ENCODE data around the gene KCNG2. TPM values are rescaled to one million over a fixed set of nuclear protein-coding genes. Genes with fewer than 3 reads are reported as not detected.

Gene KCNG2
- total RNA-seq, 1 donor from 2014 or later, result not detected

DNA sequence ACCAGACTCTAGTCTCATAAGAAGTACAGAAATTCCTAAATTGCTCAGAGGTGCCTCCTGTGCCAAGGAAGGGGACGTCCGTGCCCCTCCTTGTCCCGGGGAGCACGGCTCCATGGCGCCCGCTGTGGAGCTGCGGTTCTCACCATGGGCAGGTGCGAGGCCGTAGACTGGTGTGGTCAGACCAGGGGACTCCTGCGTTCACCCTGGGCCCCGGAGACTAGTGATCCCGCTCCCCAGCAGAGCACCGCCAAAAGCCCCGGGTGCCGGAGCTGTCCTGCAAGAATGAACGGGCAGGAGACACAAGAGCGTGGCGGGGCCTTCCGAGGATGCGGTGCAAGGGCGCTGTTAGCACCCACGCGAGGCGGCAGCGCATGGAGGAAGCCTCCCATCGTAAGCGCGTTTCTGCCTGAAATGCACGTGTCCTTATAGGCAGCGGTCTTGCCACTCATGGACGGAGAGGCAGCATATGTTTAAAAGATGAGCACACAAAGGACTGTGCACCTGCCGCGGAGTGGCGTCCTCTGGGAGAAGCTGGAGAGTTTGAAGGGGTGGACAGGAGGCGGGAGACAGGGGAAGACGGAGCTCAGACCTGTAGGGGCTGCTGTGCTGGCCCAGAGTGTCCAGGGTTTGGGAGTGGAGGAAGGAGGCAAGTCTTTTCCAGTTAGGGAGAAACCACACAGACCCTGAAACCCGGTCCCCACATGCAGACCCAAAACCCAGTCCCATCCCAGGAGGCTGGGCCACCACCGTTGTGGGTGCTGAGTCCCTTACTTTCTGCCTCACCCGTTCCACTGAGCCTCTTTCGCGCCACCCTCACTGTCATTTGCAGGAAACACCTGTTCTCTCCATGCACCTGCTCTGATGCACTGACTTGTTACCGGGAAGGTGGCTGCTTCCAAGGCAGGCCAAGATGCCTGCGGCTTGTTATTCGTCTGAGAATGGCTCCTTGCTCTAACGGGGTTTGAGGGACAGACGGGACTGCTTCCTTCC, 7.5 kb upstream of the KCNG2 start:
- Mint-ChIP-seq H3K4me1 (ENCODE audit: low read depth) (peaks cover 14% of the 10 kb centered on the region), H3K27me3 (ENCODE audit: low read depth) (peaks cover 28% of the 10 kb centered on the region)
- DNase-seq (ENCODE audit: low spot score), result peak; percentile 92

GRCh38 chr18:79790996-79791972, 6.5 kb upstream of the KCNG2 start:
- H3K36me3 Mint-ChIP-seq (ENCODE audit: low read depth), result no peaks in the 10 kb centered on the region
- H3K27ac Mint-ChIP-seq (ENCODE audit: unreplicated experiment), result peak overlapping the region; percentile 46
- no peak for TF ChIP-seq CTCF (IDR thresholded peaks at IDR 0.05)

More for the DNA sequence above, 7.5 kb upstream of the KCNG2 start:
- TF ChIP-seq CTCF (IDR thresholded peaks at IDR 0.05), result no peak
- Mint-ChIP-seq H3K36me3 (ENCODE audit: low read depth) (no peaks in the 10 kb centered on the region), H3K4me3 (ENCODE audit: unreplicated experiment) (no peak overlapping the region), H3K9me3 (ENCODE audit: low read depth) (no peaks in the 10 kb centered on the region), H3K27ac (ENCODE audit: unreplicated experiment) (no peak overlapping the region)

GRCh38 chr18:79792096-79792987, 5.4 kb upstream of the KCNG2 start:
- H3K4me1 Mint-ChIP-seq (ENCODE audit: low read depth), result peaks cover 17% of the 10 kb centered on the region
- no peak overlapping the region for H3K4me3 Mint-ChIP-seq (ENCODE audit: unreplicated experiment)

More at GRCh38 chr18:79790996-79791972, 6.5 kb upstream of the KCNG2 start:
- no peaks in the 10 kb centered on the region for H3K9me3 Mint-ChIP-seq (ENCODE audit: low read depth)
- no peak overlapping the region for H3K4me3 Mint-ChIP-seq (ENCODE audit: unreplicated experiment)
- H3K27me3 Mint-ChIP-seq (ENCODE audit: low read depth), result peaks cover 24% of the 10 kb centered on the region
- H3K4me1 Mint-ChIP-seq (ENCODE audit: low read depth), result peaks cover 14% of the 10 kb centered on the region
- DNase-seq (ENCODE audit: low spot score), result no peak

DNA sequence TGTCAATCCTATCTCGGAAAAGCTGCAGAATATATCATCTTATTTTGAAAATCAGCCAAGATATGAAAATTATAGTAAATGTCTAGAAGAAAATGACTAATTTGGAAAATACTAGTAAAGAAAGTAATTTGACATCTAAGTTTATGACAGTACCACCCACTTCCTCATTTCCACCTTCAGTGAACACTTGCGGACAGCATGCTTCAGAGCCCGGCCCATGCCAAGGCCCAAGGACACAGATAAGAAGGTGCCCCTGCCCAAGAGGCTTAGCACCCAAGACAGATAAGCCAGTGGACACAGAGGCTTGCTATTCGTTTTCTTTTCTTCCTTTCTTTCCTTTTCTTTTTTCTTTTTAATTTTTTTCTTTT, 4.8 kb upstream of the KCNG2 start:
- Mint-ChIP-seq H3K27ac (ENCODE audit: unreplicated experiment) (no peak overlapping the region), H3K4me3 (ENCODE audit: unreplicated experiment) (no peak overlapping the region), H3K9me3 (ENCODE audit: low read depth) (no peaks in the 10 kb centered on the region), H3K36me3 (ENCODE audit: low read depth) (peaks cover 3% of the 10 kb centered on the region), H3K27me3 (ENCODE audit: low read depth) (peaks cover 22% of the 10 kb centered on the region), H3K4me1 (ENCODE audit: low read depth) (peaks cover 19% of the 10 kb centered on the region)
- DNase-seq (ENCODE audit: low spot score), result peak; percentile 56
- no peak for TF ChIP-seq CTCF (IDR thresholded peaks at IDR 0.05)

More at GRCh38 chr18:79792096-79792987, 5.4 kb upstream of the KCNG2 start:
- peaks cover 22% of the 10 kb centered on the region for H3K27me3 Mint-ChIP-seq (ENCODE audit: low read depth)
- DNase-seq (ENCODE audit: low spot score), result peak; percentile 77
- no peak for TF ChIP-seq CTCF (IDR thresholded peaks at IDR 0.05)
- peaks cover 1% of the 10 kb centered on the region for H3K36me3 Mint-ChIP-seq (ENCODE audit: low read depth)
- no peak overlapping the region for H3K27ac Mint-ChIP-seq (ENCODE audit: unreplicated experiment)
- H3K9me3 Mint-ChIP-seq (ENCODE audit: low read depth), result no peaks in the 10 kb centered on the region

All from chondrocyte (in vitro differentiated cells).